Measurements from ENCODE around the gene HEXD.

HEXD gene

GRCh38 chr17:82414548-82415281, 3.4 kb upstream of the HEXD start:
- FAIRE-seq (no peak), DNase-seq (ENCODE audit: low spot score) (peak; percentile 84)

GRCh38 chr17:82415336-82415735, 2.8 kb upstream of the HEXD start:
- DNase-seq (ENCODE audit: low spot score) (no peak), FAIRE-seq (no peak)

GRCh38 chr17:82415786-82416185, 2.4 kb upstream of the HEXD start:
- DNase-seq (ENCODE audit: low spot score), result no peak
- no peak for FAIRE-seq

GRCh38 chr17:82416264-82416663, 1.9 kb upstream of the HEXD start:
- DNase-seq (ENCODE audit: low spot score) (no peak), FAIRE-seq (no peak)

- FAIRE-seq, result no peak
These were observed 1.4 kb upstream of the HEXD start for GRCh38 chr17:82416771-82417170.

GRCh38 chr17:82419540-82419939, 1.4 kb downstream of the HEXD start:
- FAIRE-seq (no peak), DNase-seq (ENCODE audit: low spot score) (no peak)

More at GRCh38 chr17:82416771-82417170, 1.4 kb upstream of the HEXD start:
- no peak for DNase-seq (ENCODE audit: low spot score)

- FAIRE-seq (no peak), DNase-seq (ENCODE audit: low spot score) (peak; percentile 40)
These were observed 6.1 kb downstream of the HEXD start for GRCh38 chr17:82424001-82424862.

- no peak for DNase-seq (ENCODE audit: low spot score)
- FAIRE-seq, result no peak
These were observed 6.7 kb downstream of the HEXD start for GRCh38 chr17:82424863-82425159.

GRCh38 chr17:82428546-82428945, 10.4 kb downstream of the HEXD start:
- DNase-seq (ENCODE audit: low spot score), result no peak
- FAIRE-seq, result no peak

GRCh38 chr17:82429824-82430223, 11.7 kb downstream of the HEXD start:
- FAIRE-seq (peak; percentile 46), DNase-seq (ENCODE audit: low spot score) (no peak)

GRCh38 chr17:82432017-82432416, 13.9 kb downstream of the HEXD start:
- FAIRE-seq, result peak; percentile 62
- no peak for DNase-seq (ENCODE audit: low spot score)

GRCh38 chr17:82433560-82434215, 15.5 kb downstream of the HEXD start:
- DNase-seq (ENCODE audit: low spot score) (no peak), FAIRE-seq (no peak)

- FAIRE-seq (no peak), DNase-seq (ENCODE audit: low spot score) (no peak)
These were observed 16.0 kb downstream of the HEXD start for GRCh38 chr17:82434216-82434565.

GRCh38 chr17:82435103-82435502, 17.0 kb downstream of the HEXD start:
- no peak for DNase-seq (ENCODE audit: low spot score)

GRCh38 chr17:82435601-82436583, 17.7 kb downstream of the HEXD start:
- peak; percentile 66 for FAIRE-seq
- no peak for DNase-seq (ENCODE audit: low spot score)

More at GRCh38 chr17:82435103-82435502, 17.0 kb downstream of the HEXD start:
- no peak for FAIRE-seq

GRCh38 chr17:82436601-82437324, 18.6 kb downstream of the HEXD start:
- peak; percentile 56 for FAIRE-seq

GRCh38 chr17:82437325-82437668, 19.1 kb downstream of the HEXD start:
- no peak for FAIRE-seq
- no peak for DNase-seq (ENCODE audit: low spot score)

More at GRCh38 chr17:82436601-82437324, 18.6 kb downstream of the HEXD start:
- no peak for DNase-seq (ENCODE audit: low spot score)

GRCh38 chr17:82438401-82439193, 20.4 kb downstream of the HEXD start:
- FAIRE-seq, result no peak
- DNase-seq (ENCODE audit: low spot score), result no peak

- no peak for FAIRE-seq
These were observed 21.2 kb downstream of the HEXD start for GRCh38 chr17:82439194-82439828.

More at GRCh38 chr17:82439194-82439828, 21.2 kb downstream of the HEXD start:
- DNase-seq (ENCODE audit: low spot score), result no peak
